ENCODE results near the gene OGFOD3. TPM values are rescaled to one million over a fixed set of nuclear protein-coding genes. Genes with fewer than 3 reads are reported as not detected.
A peak's percentile ranks its signal among the peaks of the same experiment; 100 is the strongest.

OGFOD3 gene
- total RNA-seq, 1 donor from 2014 or later = 27.1 TPM

- ATAC-seq (no peak), DNase-seq (no peak)
- Histone ChIP-seq H3K4me1 (peaks cover 9% of the 10 kb centered on the region), H3K4me3 (no peak overlapping the region), H3K9me3 (no peaks in the 10 kb centered on the region), H3K27ac (no peak overlapping the region), H3K36me3 (no peaks in the 10 kb centered on the region), H3K27me3 (ENCODE audit: low read depth) (peaks cover 24% of the 10 kb centered on the region)
- TF ChIP-seq, protein P1, sequence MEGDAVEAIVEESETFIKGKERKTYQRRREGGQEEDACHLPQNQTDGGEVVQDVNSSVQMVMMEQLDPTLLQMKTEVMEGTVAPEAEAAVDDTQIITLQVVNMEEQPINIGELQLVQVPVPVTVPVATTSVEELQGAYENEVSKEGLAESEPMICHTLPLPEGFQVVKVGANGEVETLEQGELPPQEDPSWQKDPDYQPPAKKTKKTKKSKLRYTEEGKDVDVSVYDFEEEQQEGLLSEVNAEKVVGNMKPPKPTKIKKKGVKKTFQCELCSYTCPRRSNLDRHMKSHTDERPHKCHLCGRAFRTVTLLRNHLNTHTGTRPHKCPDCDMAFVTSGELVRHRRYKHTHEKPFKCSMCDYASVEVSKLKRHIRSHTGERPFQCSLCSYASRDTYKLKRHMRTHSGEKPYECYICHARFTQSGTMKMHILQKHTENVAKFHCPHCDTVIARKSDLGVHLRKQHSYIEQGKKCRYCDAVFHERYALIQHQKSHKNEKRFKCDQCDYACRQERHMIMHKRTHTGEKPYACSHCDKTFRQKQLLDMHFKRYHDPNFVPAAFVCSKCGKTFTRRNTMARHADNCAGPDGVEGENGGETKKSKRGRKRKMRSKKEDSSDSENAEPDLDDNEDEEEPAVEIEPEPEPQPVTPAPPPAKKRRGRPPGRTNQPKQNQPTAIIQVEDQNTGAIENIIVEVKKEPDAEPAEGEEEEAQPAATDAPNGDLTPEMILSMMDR (IDR thresholded peaks at IDR 0.05) = no peak
- intact Hi-C loops (cut with DNase I) = no loop called here
Measured at GRCh38 chr17:82353484-82353883, 64.9 kb downstream of the OGFOD3 start.

GRCh38 chr17:82351713-82352488, 66.5 kb downstream of the OGFOD3 start:
- Histone ChIP-seq H3K9me3 (no peaks in the 10 kb centered on the region), H3K27me3 (ENCODE audit: low read depth) (peaks cover 13% of the 10 kb centered on the region), H3K4me1 (peaks cover 9% of the 10 kb centered on the region), H3K4me3 (no peak overlapping the region), H3K27ac (no peak overlapping the region), H3K36me3 (no peaks in the 10 kb centered on the region)
- TF ChIP-seq, protein P1 (IDR thresholded peaks at IDR 0.05) = peak; percentile 97
- DNase-seq (peak; percentile 89), ATAC-seq (peak; percentile 75 to 87)
- intact Hi-C loops (cut with DNase I) = no loop called here

- no peaks in the 10 kb centered on the region for H3K9me3 ChIP-seq
- H3K4me3 ChIP-seq = no peak overlapping the region
- H3K27ac ChIP-seq = no peak overlapping the region
- TF ChIP-seq, protein P1 (IDR thresholded peaks at IDR 0.05) = no peak
- peak in 1 of 2 donors; percentile 6 for ATAC-seq
- H3K27me3 ChIP-seq (ENCODE audit: low read depth) = peaks cover 7% of the 10 kb centered on the region
- intact Hi-C loops (cut with DNase I) = no loop called here
- H3K36me3 ChIP-seq = no peaks in the 10 kb centered on the region
- H3K4me1 ChIP-seq = peaks cover 9% of the 10 kb centered on the region
- DNase-seq = no peak
Measured at GRCh38 chr17:82351254-82351712, 67.1 kb downstream of the OGFOD3 start.

- DNase-seq (no peak), ATAC-seq (peak in 1 of 2 donors; percentile 3)
- H3K27ac ChIP-seq = no peak overlapping the region
- H3K36me3 ChIP-seq = no peaks in the 10 kb centered on the region
- H3K4me3 ChIP-seq = no peak overlapping the region
- H3K4me1 ChIP-seq = peaks cover 9% of the 10 kb centered on the region
- no peaks in the 10 kb centered on the region for H3K9me3 ChIP-seq
- intact Hi-C loops (cut with DNase I) = no loop called here
- TF ChIP-seq, protein P1 (IDR thresholded peaks at IDR 0.05) = no peak
- H3K27me3 ChIP-seq (ENCODE audit: low read depth) = peaks cover 5% of the 10 kb centered on the region
Measured at GRCh38 chr17:82350182-82351030, 68.0 kb downstream of the OGFOD3 start.

GRCh38 chr17:82349287-82349701, 69.1 kb downstream of the OGFOD3 start:
- Histone ChIP-seq H3K4me1 (peaks cover 9% of the 10 kb centered on the region), H3K27me3 (ENCODE audit: low read depth) (peaks cover 5% of the 10 kb centered on the region), H3K4me3 (no peak overlapping the region), H3K9me3 (no peaks in the 10 kb centered on the region), H3K36me3 (no peaks in the 10 kb centered on the region), H3K27ac (no peak overlapping the region)
- ATAC-seq (no peak), DNase-seq (no peak)
- intact Hi-C loops (cut with DNase I) = no loop called here
- TF ChIP-seq, protein P1 (IDR thresholded peaks at IDR 0.05) = no peak

All from lower lobe of right lung (tissue), 2 donors.